Body of pancreas (tissue), 4 donors: ENCODE data around the gene PXYLP1. TPM values are rescaled to one million over a fixed set of nuclear protein-coding genes. Genes with fewer than 3 reads are reported as not detected.

Experiments
- ATAC-seq: fragments of 150-250 bp; one replicate; pipeline ENCODE4 v1.9.1; 2016
- DNase-seq, 4 donors: peaks; one replicate each; pipeline ENCODE4 v3.0.0-alpha.2; 2019
- H3K27ac ChIP-seq, 4 donors: fragments of 200-600 bp; sonication (generic); 1 replicate in 3 of 4; 2 replicates in 1 of 4; pipeline versions ENCODE4 v1.5.1 to v1.6.1; 2016 to 2019; ENCODE audit warnings: mild to moderate bottlenecking in 1 of 4, mixed read lengths in 1 of 4, moderate library complexity in 1 of 4
- H3K27me3 ChIP-seq, 2 donors: fragments of 200-600 bp; sonication (generic); one replicate each; pipeline ENCODE4 v1.6.0; 2016; ENCODE audit warnings: mild to moderate bottlenecking in 1 of 2
- H3K36me3 ChIP-seq, 2 donors: fragments of 200-600 bp; sonication (generic); replicated peaks in 1 of 2; 2 replicates each; pipeline ENCODE4 v1.5.1; 2016; ENCODE audit warnings: low read depth in 2 of 2; ENCODE audit not compliant: insufficient read depth in 1 of 2
- H3K4me1 ChIP-seq: fragments of 200-600 bp; sonication (generic); one replicate; pipeline ENCODE4 v1.6.0; 2016
- H3K4me3 ChIP-seq, 2 donors: fragments of 200-600 bp; sonication (generic); 1 replicate in 1 of 2; 2 replicates in 1 of 2; pipeline ENCODE4 v1.5.1; 2016 to 2019
- H3K9me3 ChIP-seq, 3 donors: fragments of 200-600 bp; sonication (generic); 1 replicate in 2 of 3; 2 replicates in 1 of 3; pipeline ENCODE4 v1.5.1; 2016
- POLR2A ChIP-seq, 3 donors: fragments of 450-650 bp; IDR thresholded peaks; one replicate each; pipeline ENCODE4 v1.6.1; 2016; ENCODE audit warnings: antibody characterized with exemption in 3 of 3, mild to moderate bottlenecking in 2 of 3
- WGBS, 2 donors: methylation state at CpG; one replicate each; pipeline ENCODE4 v1.1.5; 2017; 5-methylcytosine and 5-hydroxymethylcytosine counted together
- intact Hi-C: fragments of 100-400 bp; cut with DNase I; formaldehyde crosslinking; loops from one replicate; pipeline ENCODE4 v1.15.1; 2023
- total RNA-seq, 2 donors: library from RNA; depleted of rRNA; stranded (reverse); fragments of >200 nt; gene quantifications; one replicate each; pipeline ENCODE4 v1.1.0, GENCODE V29; 2016
- TF ChIP-seq, protein P1 (sequence below), 7 experiments: fragments of 450-650 bp in 4 of 7; fragments of 200-600 bp in 3 of 7; sonication (generic) in 3 of 7; IDR thresholded peaks; one replicate each; pipeline ENCODE4 v1.5.1; 2016 to 2019; ENCODE audit warnings: antibody characterized with exemption in 7 of 7

PXYLP1 gene
- total RNA-seq, 2 donors from 2014 or later = 9.9 to 10.5 TPM

GRCh38 chr3:141287326-141287725 is 55.7 kb downstream of the PXYLP1 start:
- no peaks in the 10 kb centered on the region for H3K27me3 ChIP-seq
- DNase-seq (no peak), ATAC-seq (no peak)
- no peak overlapping the region for H3K4me3 ChIP-seq
- TF ChIP-seq POLR2A (IDR thresholded peaks at IDR 0.05) = no peak
- TF ChIP-seq, protein P1, sequence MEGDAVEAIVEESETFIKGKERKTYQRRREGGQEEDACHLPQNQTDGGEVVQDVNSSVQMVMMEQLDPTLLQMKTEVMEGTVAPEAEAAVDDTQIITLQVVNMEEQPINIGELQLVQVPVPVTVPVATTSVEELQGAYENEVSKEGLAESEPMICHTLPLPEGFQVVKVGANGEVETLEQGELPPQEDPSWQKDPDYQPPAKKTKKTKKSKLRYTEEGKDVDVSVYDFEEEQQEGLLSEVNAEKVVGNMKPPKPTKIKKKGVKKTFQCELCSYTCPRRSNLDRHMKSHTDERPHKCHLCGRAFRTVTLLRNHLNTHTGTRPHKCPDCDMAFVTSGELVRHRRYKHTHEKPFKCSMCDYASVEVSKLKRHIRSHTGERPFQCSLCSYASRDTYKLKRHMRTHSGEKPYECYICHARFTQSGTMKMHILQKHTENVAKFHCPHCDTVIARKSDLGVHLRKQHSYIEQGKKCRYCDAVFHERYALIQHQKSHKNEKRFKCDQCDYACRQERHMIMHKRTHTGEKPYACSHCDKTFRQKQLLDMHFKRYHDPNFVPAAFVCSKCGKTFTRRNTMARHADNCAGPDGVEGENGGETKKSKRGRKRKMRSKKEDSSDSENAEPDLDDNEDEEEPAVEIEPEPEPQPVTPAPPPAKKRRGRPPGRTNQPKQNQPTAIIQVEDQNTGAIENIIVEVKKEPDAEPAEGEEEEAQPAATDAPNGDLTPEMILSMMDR (IDR thresholded peaks at IDR 0.05) = no peak
- intact Hi-C loops = no loop called here
- no peaks in the 10 kb centered on the region for H3K9me3 ChIP-seq
- whole genome bisulfite sequencing, 2 donors = 88 to 93% methylated on average over 9 of the region's 9 CpGs
- peaks cover 0 to 3% of the 10 kb centered on the region in 2 donors for H3K36me3 ChIP-seq
- no peak overlapping the region for H3K27ac ChIP-seq
- H3K4me1 ChIP-seq = no peaks in the 10 kb centered on the region

DNA sequence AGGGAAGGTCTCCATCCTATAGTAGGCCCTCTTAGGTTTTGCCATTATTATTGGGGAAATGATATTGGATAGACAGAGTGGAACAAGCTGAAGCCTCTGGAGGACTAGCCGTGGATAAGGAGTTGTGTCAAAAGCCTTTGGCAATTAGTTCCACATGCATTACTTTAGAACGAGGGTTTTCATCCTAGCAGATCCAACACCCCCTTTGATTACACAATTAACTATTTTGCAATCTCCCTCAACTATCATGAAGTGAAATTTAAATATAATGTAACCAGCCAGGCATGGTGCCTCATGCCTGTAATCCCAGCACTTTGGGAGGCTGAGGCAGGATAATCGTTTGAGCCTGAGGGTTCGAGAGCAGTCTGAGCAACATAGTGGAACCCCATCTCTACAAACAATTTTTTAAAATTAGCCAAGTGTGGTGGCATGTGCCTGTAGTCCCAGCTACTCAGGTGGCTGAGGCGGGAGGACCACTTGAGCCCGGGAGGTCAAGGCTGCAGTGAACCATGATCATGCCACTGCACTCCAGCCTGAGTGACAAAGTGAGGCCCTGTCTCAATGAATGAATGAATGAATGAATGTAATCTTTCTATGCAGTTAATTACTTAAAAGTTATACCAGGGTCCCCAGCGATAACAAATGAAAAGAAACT is 56.8 kb downstream of the PXYLP1 start:
- TF ChIP-seq, protein P1 (IDR thresholded peaks at IDR 0.05) = no peak
- no peak for TF ChIP-seq POLR2A (IDR thresholded peaks at IDR 0.05)
- H3K36me3 ChIP-seq = peaks cover 0 to 3% of the 10 kb centered on the region in 2 donors
- H3K27me3 ChIP-seq = no peaks in the 10 kb centered on the region
- no peak overlapping the region for H3K4me3 ChIP-seq
- H3K4me1 ChIP-seq = no peaks in the 10 kb centered on the region
- H3K9me3 ChIP-seq = no peaks in the 10 kb centered on the region
- intact Hi-C loops = no loop called here
- H3K27ac ChIP-seq = no peak overlapping the region
- no peak for DNase-seq
- 73 to 88% methylated on average over 7 of the region's 7 CpGs for WGBS, 2 donors
- no peak for ATAC-seq

DNA sequence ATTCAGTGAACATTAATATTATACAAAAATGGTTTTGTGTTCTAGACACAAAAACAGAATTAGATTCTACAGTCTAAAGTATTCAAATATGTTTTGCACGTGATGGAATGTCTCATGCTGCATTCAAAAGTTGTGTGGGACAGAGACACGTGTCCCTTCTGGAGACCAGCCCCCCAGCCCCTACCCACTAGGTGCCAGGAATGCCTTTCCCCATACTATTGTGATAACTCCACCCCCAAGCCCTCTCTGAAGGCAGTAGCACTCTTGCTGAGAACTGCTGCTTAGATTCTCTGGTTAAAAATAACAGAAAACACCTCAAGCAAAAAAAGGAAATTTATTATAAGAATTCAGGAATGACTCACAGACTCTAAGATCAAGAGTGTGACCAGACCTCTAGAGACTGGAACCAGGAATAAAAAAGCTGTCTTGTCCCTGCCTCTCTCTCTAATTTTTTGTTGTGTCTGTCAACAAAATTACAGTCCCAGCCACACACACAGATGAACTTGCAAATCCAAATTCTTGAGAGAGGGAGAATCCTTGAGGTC is 57.7 kb downstream of the PXYLP1 start:
- Histone ChIP-seq H3K9me3 (no peaks in the 10 kb centered on the region), H3K27ac (no peak overlapping the region), H3K36me3 (peaks cover 0 to 3% of the 10 kb centered on the region in 2 donors), H3K27me3 (no peaks in the 10 kb centered on the region), H3K4me3 (no peak overlapping the region), H3K4me1 (no peaks in the 10 kb centered on the region)
- DNase-seq (no peak), ATAC-seq (no peak)
- no peak for TF ChIP-seq POLR2A (IDR thresholded peaks at IDR 0.05)
- TF ChIP-seq, protein P1 (IDR thresholded peaks at IDR 0.05) = no peak
- WGBS, 2 donors = 33 to 63% methylated on average over 2 of the region's 2 CpGs
- intact Hi-C loops = no loop called here

- intact Hi-C loops = no loop called here
- Histone ChIP-seq H3K36me3 (peaks cover 0 to 3% of the 10 kb centered on the region in 2 donors), H3K4me1 (no peaks in the 10 kb centered on the region), H3K9me3 (no peaks in the 10 kb centered on the region), H3K27ac (no peak overlapping the region), H3K4me3 (no peak overlapping the region), H3K27me3 (no peaks in the 10 kb centered on the region)
- ATAC-seq (no peak), DNase-seq (no peak)
- TF ChIP-seq, protein P1 (IDR thresholded peaks at IDR 0.05) = no peak
- TF ChIP-seq POLR2A (IDR thresholded peaks at IDR 0.05) = no peak
- 79 to 82% methylated on average over 12 of the region's 12 CpGs for WGBS, 2 donors
Measured at GRCh38 chr3:141291559-141292355, 60.1 kb downstream of the PXYLP1 start.
